Astrocyte (in vitro differentiated cells and primary cell): ENCODE data around the gene LRGUK.

Experiments used
- EZH2 ChIP-seq: IDR thresholded peaks from 2 replicates; pipeline ENCODE4 v1.6.1; 2012; ENCODE audit warnings: mild to moderate bottlenecking, low read length, inconsistent platforms; ENCODE audit not compliant: insufficient read depth
- TF ChIP-seq, protein P1 (sequence below): IDR thresholded peaks from 2 replicates; pipeline ENCODE4 v1.5.1; 2011; ENCODE audit warnings: low read depth, mild to moderate bottlenecking, inconsistent platforms, low read length, moderate library complexity; ENCODE audit not compliant: insufficient read depth

DNA sequence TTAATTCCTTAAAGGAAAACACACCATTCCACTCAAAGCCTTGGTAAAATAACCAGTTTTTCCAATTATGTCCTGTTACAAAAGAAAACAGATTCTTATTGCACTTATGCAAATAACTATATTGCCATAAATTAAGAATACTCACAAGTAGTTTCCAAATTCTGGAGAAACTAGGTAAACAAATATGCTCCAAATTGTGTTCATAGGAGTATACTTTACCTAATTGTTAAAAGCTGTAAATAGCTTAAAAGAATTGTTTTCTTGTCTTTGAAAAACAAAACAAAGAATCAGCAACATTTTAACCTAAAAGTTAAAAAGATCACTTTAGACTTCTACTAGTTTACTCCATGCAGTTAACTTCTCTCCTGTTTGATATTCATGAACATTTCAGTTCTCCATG is 38.9 kb upstream of the LRGUK start:
- TF ChIP-seq EZH2 = no peak
- TF ChIP-seq, protein P1, sequence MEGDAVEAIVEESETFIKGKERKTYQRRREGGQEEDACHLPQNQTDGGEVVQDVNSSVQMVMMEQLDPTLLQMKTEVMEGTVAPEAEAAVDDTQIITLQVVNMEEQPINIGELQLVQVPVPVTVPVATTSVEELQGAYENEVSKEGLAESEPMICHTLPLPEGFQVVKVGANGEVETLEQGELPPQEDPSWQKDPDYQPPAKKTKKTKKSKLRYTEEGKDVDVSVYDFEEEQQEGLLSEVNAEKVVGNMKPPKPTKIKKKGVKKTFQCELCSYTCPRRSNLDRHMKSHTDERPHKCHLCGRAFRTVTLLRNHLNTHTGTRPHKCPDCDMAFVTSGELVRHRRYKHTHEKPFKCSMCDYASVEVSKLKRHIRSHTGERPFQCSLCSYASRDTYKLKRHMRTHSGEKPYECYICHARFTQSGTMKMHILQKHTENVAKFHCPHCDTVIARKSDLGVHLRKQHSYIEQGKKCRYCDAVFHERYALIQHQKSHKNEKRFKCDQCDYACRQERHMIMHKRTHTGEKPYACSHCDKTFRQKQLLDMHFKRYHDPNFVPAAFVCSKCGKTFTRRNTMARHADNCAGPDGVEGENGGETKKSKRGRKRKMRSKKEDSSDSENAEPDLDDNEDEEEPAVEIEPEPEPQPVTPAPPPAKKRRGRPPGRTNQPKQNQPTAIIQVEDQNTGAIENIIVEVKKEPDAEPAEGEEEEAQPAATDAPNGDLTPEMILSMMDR = no peak
